DOHH2 (cell line): ENCODE data around the gene ST6GALNAC1.
"Not testable (repeated sequence)": the region's sequence is repeated elsewhere in the genome, so short reads cannot be mapped to it uniquely, and the experiment has no call there.

ENCODE experiments used
- H3F3A ChIP-seq: fragments of 200-600 bp; sonication (generic), shearing (Covaris generic); 2 replicates; pipeline ENCODE4 v1.6.0; 2016; ENCODE audit warnings: antibody characterized with exemption, mild to moderate bottlenecking; ENCODE audit not compliant: control insufficient read depth, insufficient read depth
- H3K27ac ChIP-seq: fragments of 200-600 bp; sonication (generic); 2 replicates; pipeline ENCODE4 v1.5.1; 2014; ENCODE audit warnings: low read depth, mild to moderate bottlenecking, low read length, moderate library complexity
- H3K27me3 ChIP-seq: fragments of 200-600 bp; sonication (generic); 2 replicates; pipeline ENCODE4 v1.6.1; 2014; ENCODE audit warnings: mild to moderate bottlenecking, low read length, mixed read lengths; ENCODE audit not compliant: control insufficient read depth
- H3K36me3 ChIP-seq: fragments of 200-600 bp; sonication (generic); 2 replicates; pipeline ENCODE4 v1.6.1; 2014; ENCODE audit warnings: mild to moderate bottlenecking, low read length, moderate library complexity, mixed read lengths; ENCODE audit not compliant: control insufficient read depth
- H3K4me1 ChIP-seq: fragments of 200-600 bp; sonication (generic); 2 replicates; pipeline ENCODE4 v1.6.1; 2014; ENCODE audit warnings: mild to moderate bottlenecking, low read length, mixed read lengths; ENCODE audit not compliant: control insufficient read depth
- H3K4me2 ChIP-seq: fragments of 200-600 bp; sonication (generic); 2 replicates; pipeline ENCODE4 v1.6.0; 2014; ENCODE audit warnings: mild to moderate bottlenecking, low read length, moderate library complexity
- H3K4me3 ChIP-seq: fragments of 200-600 bp; sonication (generic); 2 replicates; pipeline ENCODE4 v1.5.1; 2014; ENCODE audit warnings: mild to moderate bottlenecking, low read length, mixed read lengths
- H3K79me2 ChIP-seq: fragments of 200-600 bp; sonication (generic); 2 replicates; pipeline ENCODE4 v1.6.1; 2014; ENCODE audit warnings: mild to moderate bottlenecking, low read length, mixed read lengths; ENCODE audit not compliant: control insufficient read depth
- H3K9me2 ChIP-seq: fragments of 200-600 bp; sonication (generic); replicated peaks from 2 replicates; pipeline ENCODE4 v1.6.1; 2014; ENCODE audit warnings: mild to moderate bottlenecking, low read length, mixed read lengths; ENCODE audit not compliant: control insufficient read depth
- H3K9me3 ChIP-seq: fragments of 200-600 bp; sonication (generic); 2 replicates; pipeline ENCODE4 v1.6.1; 2014; ENCODE audit warnings: antibody characterized with exemption, low read length, mixed read lengths; ENCODE audit not compliant: control insufficient read depth, insufficient read depth
- H4K20me1 ChIP-seq: fragments of 200-600 bp; sonication (generic); 2 replicates; pipeline ENCODE4 v1.6.0; 2014; ENCODE audit warnings: low read depth, mild to moderate bottlenecking, antibody characterized with exemption, low read length, moderate library complexity; ENCODE audit not compliant: control insufficient read depth, insufficient read depth
- CTCF ChIP-seq: fragments of 200-600 bp; sonication (generic); IDR thresholded peaks from one replicate; pipeline ENCODE4 v1.5.1; 2014; ENCODE audit warnings: antibody characterized with exemption, mild to moderate bottlenecking, low read depth, low read length; ENCODE audit not compliant: poor library complexity, severe bottlenecking
- EZH2phosphoT487 ChIP-seq: fragments of 200-600 bp; sonication (generic); IDR thresholded peaks from 2 replicates; pipeline ENCODE4 v1.6.1; 2017; ENCODE audit warnings: borderline replicate concordance, mild to moderate bottlenecking, antibody characterized with exemption, low read length, moderate library complexity, mixed read lengths

ST6GALNAC1 gene

GRCh38 chr17:76612465-76612864, 31.1 kb downstream of the ST6GALNAC1 start:
- Histone ChIP-seq H3K79me2 (no peaks in the 10 kb centered on the region), H3K4me2 (no peak overlapping the region), H3K27ac (no peak overlapping the region), H3K4me1 (no peaks in the 10 kb centered on the region), H3K27me3 (no peaks in the 10 kb centered on the region), H3K9me2 (no peaks in the 10 kb centered on the region), H3K36me3 (no peaks in the 10 kb centered on the region), H4K20me1 (no peaks in the 10 kb centered on the region), H3F3A (no peaks in the 10 kb centered on the region), H3K9me3 (no peaks in the 10 kb centered on the region), H3K4me3 (no peak overlapping the region)
- TF ChIP-seq EZH2phosphoT487 = no peak
- TF ChIP-seq CTCF = no peak

GRCh38 chr17:76611758-76612157, 31.8 kb downstream of the ST6GALNAC1 start:
- Histone ChIP-seq H3K4me3 (no peak overlapping the region), H3F3A (no peaks in the 10 kb centered on the region), H3K9me3 (no peaks in the 10 kb centered on the region), H3K9me2 (no peaks in the 10 kb centered on the region), H3K4me2 (no peak overlapping the region), H4K20me1 (no peaks in the 10 kb centered on the region), H3K27me3 (no peaks in the 10 kb centered on the region), H3K27ac (no peak overlapping the region), H3K4me1 (no peaks in the 10 kb centered on the region), H3K79me2 (no peaks in the 10 kb centered on the region), H3K36me3 (no peaks in the 10 kb centered on the region)
- TF ChIP-seq EZH2phosphoT487 (no peak), CTCF (no peak)

- H4K20me1 ChIP-seq, H3K9me3 ChIP-seq, H3K4me2 ChIP-seq, H3F3A ChIP-seq, H3K27me3 ChIP-seq, H3K9me2 ChIP-seq, H3K4me1 ChIP-seq, H3K4me3 ChIP-seq, H3K36me3 ChIP-seq, H3K27ac ChIP-seq, H3K79me2 ChIP-seq: not testable (repeated sequence)
Measured at GRCh38 chr17:76611080-76611749, 32.3 kb downstream of the ST6GALNAC1 start.

- not testable (repeated sequence) for H3K79me2 ChIP-seq, H3K4me1 ChIP-seq
Measured at GRCh38 chr17:76606685-76607084, 36.9 kb downstream of the ST6GALNAC1 start.

More at GRCh38 chr17:76606685-76607084, 36.9 kb downstream of the ST6GALNAC1 start:
- H3F3A ChIP-seq, H3K36me3 ChIP-seq, H3K27ac ChIP-seq, H3K4me3 ChIP-seq, H3K9me2 ChIP-seq, H3K4me2 ChIP-seq, H4K20me1 ChIP-seq, H3K9me3 ChIP-seq: not testable (repeated sequence)
- peaks cover 17% of the 10 kb centered on the region; the same call in 1 of the 2 replicates for H3K27me3 ChIP-seq
